Limb (tissue), 2 donors: Measurements from ENCODE around the gene WDR48.
A peak's percentile ranks its signal among the peaks of the same experiment; 100 is the strongest.

Experiments
- DNase-seq, 2 donors: peaks; one replicate each; pipeline ENCODE4 v3.0.0-alpha.2; 2016; ENCODE audit errors: extremely low spot score in 2 of 2

WDR48 gene

GRCh38 chr3:39101022-39101689, 49.3 kb downstream of the WDR48 start:
- DNase-seq, result no peak

- DNase-seq, result no peak
Observed at GRCh38 chr3:39102504-39103323, 50.9 kb downstream of the WDR48 start.

GRCh38 chr3:39103324-39103693, 51.5 kb downstream of the WDR48 start:
- no peak for DNase-seq

- DNase-seq, result no peak
Observed at GRCh38 chr3:39103791-39104552, 52.2 kb downstream of the WDR48 start.

- no peak for DNase-seq
Observed at GRCh38 chr3:39104961-39105686, 53.3 kb downstream of the WDR48 start.

- DNase-seq, result no peak
Observed at GRCh38 chr3:39105687-39106063, 53.9 kb downstream of the WDR48 start.

- peak in 1 of 2 donors; percentile 27 for DNase-seq
Observed at GRCh38 chr3:39106281-39106811, 54.5 kb downstream of the WDR48 start.

- DNase-seq, result peak in 1 of 2 donors; percentile 17
Observed at GRCh38 chr3:39106851-39107387, 55.1 kb downstream of the WDR48 start.

GRCh38 chr3:39107388-39108199, 55.8 kb downstream of the WDR48 start, which contains the start of the genes GORASP1 and TTC21A:
GORASP1 (minus strand) TSS chr3:39107627; CDS start chr3:39107541, 86 bp downstream.
TTC21A (plus strand) TSS chr3:39107680; CDS start chr3:39107838, 158 bp downstream.
- peak; percentile 91 to 92 for DNase-seq

GRCh38 chr3:39108200-39108710, 56.4 kb downstream of the WDR48 start:
- no peak for DNase-seq

- DNase-seq, result no peak
Observed at GRCh38 chr3:39109086-39109485, 57.3 kb downstream of the WDR48 start.

- DNase-seq, result no peak
Observed at GRCh38 chr3:39110041-39110639, 58.3 kb downstream of the WDR48 start.

- no peak for DNase-seq
Observed at GRCh38 chr3:39112113-39112512, 60.3 kb downstream of the WDR48 start.

GRCh38 chr3:39112535-39112934, 60.7 kb downstream of the WDR48 start:
- no peak for DNase-seq

GRCh38 chr3:39113291-39113690, 61.5 kb downstream of the WDR48 start:
- no peak for DNase-seq

GRCh38 chr3:39114456-39114855, 62.6 kb downstream of the WDR48 start:
- DNase-seq, result no peak

GRCh38 chr3:39115870-39116269, 64.1 kb downstream of the WDR48 start:
- DNase-seq, result no peak

- DNase-seq, result no peak
Observed at GRCh38 chr3:39118079-39118478, 66.3 kb downstream of the WDR48 start.

GRCh38 chr3:39118931-39119660, 67.3 kb downstream of the WDR48 start:
- no peak for DNase-seq
